ENCODE data around the gene ETV3.

- TF ChIP-seq CTCF (conservative IDR thresholded peaks at IDR 0.05; ENCODE audit: low read depth, low read length) (no peak), POLR2A (IDR thresholded peaks at IDR 0.05; ENCODE audit: low read depth, low read length) (no peak), MAZ (IDR thresholded peaks at IDR 0.05; ENCODE audit: borderline replicate concordance, low read depth, low read length) (no peak), CEBPB (IDR thresholded peaks at IDR 0.05; ENCODE audit: low read depth, low read length) (no peak), MXI1 (IDR thresholded peaks at IDR 0.05; ENCODE audit: borderline replicate concordance, low read depth, low read length) (no peak), RAD21 (IDR thresholded peaks at IDR 0.05; ENCODE audit: low read length) (no peak)
- TF ChIP-seq, protein P1, sequence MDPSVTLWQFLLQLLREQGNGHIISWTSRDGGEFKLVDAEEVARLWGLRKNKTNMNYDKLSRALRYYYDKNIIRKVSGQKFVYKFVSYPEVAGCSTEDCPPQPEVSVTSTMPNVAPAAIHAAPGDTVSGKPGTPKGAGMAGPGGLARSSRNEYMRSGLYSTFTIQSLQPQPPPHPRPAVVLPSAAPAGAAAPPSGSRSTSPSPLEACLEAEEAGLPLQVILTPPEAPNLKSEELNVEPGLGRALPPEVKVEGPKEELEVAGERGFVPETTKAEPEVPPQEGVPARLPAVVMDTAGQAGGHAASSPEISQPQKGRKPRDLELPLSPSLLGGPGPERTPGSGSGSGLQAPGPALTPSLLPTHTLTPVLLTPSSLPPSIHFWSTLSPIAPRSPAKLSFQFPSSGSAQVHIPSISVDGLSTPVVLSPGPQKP (IDR thresholded peaks at IDR 0.05; ENCODE audit: borderline replicate concordance, low read depth, low read length), result no peak
Measured at GRCh38 chr1:157091186-157091585, 47.0 kb downstream of the ETV3 start.
